Stimulated activated CD4-positive, alpha-beta T cell treated with anti-CD3 and anti-CD28 coated beads, Interleukin-4, amount 100 ng/mL, for 4 hours (primary cell): Measurements from ENCODE around the gene ZNHIT1.
"Not testable (repeated sequence)": the region's sequence is repeated elsewhere in the genome, so short reads cannot be mapped to it uniquely, and the experiment has no call there.

Experiments used
- DNase-seq, 2 experiments: peaks; one replicate each; pipeline ENCODE4 v3.0.0-alpha.2; 2020

The ZNHIT1 gene

DNA sequence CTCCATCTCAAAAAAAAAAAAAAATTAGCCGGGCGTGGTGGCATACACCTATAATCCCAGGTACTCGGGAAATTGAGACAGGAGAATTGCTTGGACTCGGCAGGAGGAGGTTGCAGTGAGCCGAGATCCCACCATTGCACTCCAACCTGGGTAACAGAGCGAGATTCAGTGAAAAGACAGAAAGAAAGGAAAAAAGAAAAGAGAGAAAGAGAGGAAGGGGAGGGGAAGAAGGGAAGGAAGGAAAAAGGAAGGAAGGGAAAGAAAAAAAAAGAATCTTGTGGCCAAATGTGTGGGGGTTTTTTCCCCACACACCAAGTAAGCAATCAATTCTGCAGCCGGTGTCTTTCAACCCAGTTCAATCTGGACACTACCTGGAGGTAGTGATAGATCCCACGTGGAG lies 28.9 kb upstream of the ZNHIT1 start:
- DNase-seq = no peak

DNA sequence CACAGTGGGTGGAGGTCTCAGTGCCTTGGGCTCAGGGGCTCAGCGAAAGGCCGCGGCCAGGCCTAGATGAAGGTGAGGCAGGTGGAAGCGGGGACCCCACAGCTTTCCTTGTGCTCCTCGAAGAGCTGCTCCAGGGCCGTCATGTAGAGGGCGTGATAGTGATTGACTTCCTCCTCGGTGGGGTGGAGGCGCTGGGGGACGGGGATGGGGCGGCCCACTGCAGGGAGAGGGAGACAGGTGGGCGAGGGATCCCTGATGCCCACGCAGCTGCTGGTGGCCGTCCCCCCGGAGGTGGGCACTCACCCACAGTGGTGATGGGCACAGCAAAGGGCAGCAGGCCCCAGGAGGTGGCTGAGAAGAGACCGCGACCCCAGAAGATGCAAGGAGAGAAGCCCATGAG lies 22.1 kb upstream of the ZNHIT1 start:
- no peak for DNase-seq

DNA sequence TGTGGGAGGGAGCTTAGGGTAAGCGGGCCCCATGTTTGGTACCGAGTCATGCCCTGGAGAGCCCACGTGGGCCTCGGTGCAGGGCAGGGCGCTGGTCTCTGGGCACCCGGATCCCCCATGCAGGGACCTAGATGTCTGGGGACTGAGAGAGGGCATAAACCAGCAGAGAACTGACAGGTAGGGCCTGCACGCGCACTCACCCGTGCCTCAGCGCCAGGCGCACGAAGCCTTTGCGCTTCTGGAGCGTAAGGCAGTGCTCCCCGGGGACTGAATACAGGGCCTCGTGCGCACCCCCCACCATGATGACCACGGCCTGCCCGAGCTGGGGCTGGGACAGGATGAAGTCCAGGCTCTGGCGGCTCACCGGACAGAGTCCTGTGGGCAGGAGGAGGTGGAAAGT lies 20.0 kb upstream of the ZNHIT1 start:
- DNase-seq = no peak

DNA sequence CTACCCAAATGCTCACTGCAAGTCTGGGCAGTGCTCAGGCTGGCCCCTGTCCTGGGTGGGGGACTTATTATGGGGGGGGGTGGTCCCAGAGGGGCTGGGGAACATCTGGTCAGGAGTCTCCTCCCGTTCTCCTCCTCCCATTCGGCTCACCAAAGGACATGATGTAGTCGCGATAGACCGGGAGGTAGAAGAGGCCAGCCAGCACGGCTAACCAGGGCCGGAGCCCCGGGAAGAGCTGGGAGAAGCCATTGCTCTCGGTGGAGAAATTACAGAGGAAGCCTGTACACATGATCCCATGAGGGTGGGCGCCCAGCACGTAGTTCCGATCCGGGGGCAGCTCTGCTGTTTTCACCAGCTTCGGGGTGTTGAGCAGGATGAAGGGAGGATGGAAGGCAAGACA lies 19.5 kb upstream of the ZNHIT1 start:
- DNase-seq = no peak

DNA sequence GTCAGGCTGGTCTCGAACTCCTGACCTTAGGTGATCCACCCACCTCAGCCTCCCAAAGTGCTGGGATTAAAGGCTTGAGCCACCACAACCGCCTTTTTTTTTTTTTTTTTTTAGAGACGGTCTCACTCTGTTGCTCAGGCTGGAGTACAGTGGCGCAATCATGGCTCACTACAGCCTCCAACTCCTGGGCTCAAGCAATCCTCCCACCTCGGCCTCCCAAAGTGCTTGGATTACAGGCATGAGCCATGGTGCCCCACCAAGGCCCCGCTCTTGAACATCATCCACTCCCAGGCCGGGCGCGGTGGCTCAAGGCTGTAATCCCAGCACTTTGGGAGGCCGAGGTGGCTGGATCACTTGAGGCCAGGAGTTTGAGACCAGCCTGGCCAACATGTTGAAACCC lies 18.4 kb upstream of the ZNHIT1 start:
- not testable (repeated sequence) for DNase-seq

DNA sequence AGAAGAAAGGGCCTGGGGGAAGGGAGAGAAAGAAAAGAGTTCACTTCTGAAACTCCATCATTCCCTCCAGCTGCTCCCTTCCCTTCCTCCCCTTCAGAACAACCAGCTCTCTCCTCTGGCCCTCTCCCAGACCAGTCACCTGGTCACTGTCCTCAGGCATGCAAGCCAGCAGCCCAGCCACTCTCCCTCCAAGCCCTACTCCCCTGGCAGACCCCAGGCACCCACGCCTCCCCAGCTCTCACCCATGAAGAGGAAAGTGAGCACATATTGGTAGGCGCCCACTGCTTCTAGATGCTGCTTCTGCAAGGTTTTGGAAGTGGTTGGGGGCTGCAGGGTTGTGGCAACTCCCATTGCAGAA lies 17.5 kb upstream of the ZNHIT1 start:
- no peak for DNase-seq

DNA sequence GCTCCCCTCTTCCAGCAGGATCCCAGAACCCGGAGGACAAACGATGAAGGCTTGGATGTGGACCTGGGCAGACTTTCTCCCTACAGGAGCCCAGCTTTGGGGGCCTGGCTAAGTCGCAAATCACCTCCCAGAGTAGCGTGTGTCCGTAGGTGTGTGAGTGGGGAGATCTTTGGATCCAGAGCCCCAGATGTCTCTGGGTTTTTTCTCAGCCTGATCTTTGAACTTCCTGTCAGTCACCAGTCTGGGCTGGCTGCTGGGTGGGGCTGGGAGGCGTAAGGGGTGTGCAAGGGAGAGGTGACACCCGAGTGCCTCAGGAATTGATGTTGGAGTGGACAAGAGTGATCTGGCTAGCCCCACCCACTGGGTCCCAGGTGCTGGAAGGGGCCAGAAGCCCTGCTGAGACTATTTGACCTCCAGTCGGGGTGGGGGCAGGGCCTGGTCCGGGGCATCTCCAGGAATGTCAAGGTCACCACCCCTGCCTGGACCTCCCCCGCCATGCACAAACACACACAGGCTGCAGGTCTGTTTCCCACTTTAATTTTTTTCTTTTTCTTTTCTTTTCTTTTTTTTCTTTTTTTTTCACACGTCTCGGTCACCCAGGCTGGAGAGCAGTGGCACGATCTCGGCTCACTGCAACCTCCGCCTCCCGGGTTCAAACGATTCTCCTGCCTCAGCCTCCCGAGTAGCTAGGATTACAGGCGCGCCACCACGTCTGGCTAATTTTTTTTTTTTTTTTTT lies 16.9 kb upstream of the ZNHIT1 start, which contains the start of gene MOGAT3:
Gene MOGAT3, minus strand, starts transcription at position 175 of the 738 bp plus-strand sequence. CDS start 182 bp downstream, outside the sequence.
- DNase-seq = no peak

DNA sequence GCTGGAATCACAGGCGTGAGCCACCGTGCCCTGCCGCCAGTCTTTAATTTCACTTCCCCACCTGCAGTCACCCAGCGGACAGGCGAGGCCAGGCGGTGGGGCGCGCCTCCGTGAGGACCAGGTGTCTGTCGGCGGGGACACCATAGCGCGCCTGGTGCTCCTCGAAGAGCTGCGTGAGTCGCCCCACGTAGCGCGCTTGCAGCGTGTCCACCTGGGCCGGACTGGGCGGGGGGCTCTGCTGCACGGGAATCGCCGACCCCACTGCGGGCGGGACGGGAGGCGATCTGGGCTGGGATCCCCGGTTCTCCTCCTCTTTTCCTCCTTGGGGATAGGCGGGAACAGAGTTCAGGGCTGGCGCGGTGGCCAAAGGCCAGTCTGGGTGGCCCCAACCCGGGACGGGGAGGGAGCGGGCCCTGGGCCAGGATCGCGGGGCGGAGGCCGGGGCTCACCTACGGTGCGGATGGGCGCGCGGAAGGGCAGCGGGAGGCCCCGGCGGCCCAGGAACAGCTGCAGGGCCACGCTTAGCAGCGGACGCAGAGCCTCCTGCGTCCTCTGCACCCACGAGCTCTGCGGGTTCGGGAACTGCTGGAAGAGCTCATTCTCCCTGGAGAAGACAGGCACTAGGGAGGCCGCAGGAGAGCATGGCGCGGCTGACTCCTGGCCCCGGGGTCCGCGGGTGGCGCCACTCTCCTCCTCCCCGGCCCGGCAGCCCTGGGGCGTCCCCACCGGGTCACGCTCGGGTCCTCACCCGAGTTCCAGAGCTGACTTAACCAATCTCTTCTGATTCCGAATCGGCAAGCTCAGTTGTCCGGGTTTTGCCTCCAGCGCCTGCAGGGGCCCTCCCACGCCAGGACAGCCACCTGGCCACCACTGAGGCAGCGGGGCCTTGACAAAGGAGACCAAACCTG lies 16.0 kb upstream of the ZNHIT1 start:
- no peak for DNase-seq

DNA sequence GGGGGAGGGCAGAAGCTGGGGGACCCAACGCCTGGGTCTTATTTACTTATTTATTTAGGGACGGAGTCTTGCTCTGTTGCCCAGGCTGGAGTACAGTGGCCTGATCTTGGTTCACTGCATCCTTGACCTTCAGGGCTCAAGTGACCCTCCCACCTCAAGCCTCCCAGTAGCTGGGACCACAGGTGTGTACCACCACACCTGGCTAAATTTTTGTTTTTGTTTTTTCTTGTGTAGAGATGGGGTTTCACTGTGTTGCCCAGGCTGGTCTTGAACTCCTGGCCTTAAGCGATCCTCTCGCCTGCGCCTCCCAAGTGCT lies 15.4 kb upstream of the ZNHIT1 start:
- DNase-seq = no peak

DNA sequence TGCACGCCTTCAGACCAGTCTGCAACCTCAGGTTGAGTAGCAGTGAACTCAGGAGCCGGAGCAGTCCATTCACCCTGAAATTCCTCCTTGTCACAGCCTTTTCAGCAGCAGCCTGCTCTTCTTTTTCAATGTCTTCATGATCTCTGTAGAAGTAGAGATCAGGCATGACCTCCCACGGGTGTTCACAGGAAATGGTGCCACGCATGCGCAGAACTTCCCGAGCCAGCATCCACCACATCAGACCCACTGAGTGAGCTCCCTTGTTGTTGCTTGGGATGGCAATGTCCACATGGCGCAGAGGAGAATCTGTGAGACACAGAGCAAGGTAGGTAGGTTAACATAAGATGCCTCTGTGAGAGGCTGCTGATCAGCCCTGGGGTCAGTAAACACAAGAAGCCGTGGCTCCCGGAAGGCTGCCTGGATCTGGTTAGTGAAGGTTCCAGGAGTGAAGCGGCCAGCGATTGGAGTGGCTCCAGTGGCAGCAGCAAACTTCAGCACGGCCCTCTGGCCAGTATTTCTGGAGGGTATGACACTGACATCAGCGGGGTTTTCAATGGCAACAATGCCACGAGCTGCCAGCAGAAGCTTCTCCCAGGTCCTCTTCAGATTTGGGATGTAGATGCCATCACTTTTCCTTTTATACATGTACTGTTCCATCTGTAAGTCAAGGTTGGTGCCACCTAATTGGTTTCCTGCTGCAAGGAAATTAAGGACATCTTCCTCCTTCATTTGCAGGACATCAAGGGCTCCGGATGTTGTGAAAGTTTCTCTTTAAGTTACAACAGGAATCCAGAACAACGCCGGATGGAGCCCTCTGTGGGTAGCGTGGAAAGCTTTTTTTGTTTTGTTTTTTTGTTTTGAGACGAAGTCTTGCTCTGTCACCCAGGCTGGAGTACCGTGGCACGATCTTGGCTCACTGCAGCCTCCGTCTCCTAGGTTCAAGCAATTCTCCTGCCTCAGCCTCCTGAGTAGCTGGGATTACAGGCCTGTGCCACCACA lies 13.9 kb upstream of the ZNHIT1 start:
- DNase-seq = peak in 1 of 2 experiments; percentile 36

DNA sequence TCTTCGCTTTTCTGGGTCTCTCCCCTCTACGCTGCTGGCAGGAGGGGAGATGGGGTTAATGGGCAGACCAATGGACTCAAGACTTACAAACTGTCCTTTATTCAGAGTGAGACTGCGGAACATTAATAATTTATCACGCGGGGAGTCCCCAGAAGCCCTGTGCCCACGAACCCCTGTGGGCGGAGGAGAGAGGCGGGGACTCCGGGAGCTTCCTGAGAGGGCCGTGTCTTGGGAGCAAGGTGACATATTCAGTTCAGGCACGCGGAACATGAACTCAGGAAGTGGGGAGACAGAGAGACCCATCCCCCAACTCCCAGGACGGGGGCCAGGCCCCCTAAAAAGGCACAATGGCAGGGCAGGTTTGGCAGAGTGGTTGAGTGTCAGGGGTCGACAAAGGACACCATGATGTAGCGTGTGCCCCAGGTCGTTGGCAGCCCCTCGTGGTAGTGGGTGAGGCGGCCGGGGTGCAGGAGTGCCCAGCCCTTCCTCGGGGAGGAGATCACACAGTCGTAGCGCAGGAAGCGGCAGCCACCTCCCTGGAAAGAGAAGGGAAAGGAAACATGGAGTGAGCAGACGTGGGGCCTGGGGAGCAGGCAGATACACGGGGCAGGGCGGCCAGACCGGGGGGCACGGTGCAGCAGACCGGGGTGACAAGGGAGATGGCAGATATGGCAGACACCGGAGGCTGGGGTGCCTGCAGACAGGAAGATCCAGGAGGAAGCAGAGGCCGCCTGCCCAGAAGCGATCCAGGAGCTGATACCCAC lies 11.9 kb upstream of the ZNHIT1 start:
- DNase-seq = no peak

DNA sequence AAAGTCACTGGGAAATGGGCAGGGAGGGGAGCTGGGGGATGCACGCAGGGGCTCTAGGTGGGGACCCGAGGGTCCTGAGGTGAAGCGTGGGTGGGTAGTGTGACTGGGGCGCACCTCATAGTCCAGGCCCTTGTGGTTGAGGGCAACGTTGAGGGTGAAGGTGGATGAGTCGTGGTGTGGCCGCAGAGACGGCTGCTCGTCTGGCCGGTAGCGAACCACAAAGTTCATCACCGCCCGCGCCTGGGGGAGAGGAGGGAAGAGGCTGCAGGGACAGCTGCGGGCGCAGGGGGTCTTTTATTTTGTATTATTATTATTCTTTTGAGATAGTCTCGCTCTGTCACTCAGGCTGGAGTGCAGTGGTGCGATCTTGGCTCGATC lies 11.3 kb upstream of the ZNHIT1 start:
- DNase-seq = no peak

DNA sequence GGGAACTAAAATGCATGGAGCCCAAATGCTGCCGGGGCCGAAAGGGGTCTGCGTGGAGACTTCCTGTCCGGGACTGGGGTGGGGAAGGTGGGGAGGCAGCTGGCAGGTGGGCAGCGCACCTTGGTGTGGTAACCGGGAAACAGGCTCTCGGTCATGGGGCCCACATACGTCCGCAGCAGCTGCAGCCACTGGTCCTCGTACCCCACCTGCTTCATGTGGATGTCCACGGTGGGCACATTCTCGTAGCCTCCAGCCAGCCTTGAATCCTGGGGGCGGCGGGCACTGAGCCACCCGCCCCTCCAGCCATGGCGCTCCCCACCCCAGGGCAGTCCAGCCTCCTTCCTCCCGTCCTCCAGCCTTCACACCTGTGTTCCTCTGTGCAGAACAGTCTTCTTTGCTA lies 10.5 kb upstream of the ZNHIT1 start:
- no peak for DNase-seq

DNA sequence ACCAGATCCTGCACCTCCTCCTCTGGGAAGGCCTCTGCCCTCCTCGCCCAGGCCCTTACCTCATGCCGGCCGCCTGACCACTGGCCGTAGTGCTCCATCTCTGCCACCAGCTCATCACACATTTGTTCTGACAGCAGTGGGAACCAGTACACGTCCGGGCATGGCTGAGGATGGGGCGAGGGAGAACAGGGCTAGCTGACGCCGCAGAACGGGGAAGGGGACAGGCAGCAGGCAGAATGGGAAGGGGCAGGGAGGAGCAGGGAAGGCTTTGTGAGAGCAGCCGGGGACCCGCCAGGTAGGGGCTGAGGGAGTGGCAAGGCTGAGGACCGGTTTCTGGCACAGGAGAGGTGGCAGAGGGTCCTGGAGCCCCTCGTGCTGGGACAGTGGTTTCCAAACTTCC lies 9.2 kb upstream of the ZNHIT1 start:
- no peak for DNase-seq

DNA sequence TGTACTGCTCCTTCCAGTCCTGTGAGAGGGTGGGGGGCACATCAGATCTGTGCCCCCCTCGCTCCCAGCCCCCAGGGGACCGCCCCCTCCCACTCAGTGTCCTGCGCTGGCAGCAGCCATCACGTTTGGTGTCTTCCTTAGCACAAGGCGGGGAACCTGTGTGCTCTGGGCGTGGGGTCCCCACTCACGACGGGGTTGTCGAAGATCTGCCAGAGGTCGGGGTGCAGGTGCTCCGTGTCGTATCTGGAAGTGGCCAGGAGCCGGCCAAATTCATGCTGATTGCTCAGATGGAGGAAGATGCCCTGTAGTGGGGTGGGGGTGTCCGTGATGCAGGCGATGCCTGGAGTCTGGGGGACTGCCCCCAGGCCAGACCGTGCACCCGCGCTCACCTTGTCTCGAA lies 7.8 kb upstream of the ZNHIT1 start:
- no peak for DNase-seq

DNA sequence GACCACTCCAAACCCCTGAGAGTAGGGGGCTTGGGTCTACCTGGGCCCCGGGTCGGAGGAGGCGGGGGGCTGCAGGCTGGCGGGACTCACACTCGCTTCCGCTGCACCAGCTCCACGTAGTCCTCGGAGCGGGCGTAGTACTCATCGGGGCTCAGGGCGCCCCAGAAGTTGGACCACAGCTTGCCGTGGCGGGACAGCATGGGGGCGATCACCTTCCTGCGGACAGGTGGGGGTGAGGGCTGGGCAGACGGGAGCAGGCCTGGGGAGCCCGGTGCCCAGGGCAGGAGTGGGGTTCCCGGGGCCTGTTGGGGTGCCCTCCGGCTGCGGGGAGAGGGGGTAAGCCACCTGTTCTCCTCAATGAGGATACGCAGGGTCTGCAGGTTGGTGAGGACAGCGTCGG lies 6.5 kb upstream of the ZNHIT1 start:
- no peak for DNase-seq

DNA sequence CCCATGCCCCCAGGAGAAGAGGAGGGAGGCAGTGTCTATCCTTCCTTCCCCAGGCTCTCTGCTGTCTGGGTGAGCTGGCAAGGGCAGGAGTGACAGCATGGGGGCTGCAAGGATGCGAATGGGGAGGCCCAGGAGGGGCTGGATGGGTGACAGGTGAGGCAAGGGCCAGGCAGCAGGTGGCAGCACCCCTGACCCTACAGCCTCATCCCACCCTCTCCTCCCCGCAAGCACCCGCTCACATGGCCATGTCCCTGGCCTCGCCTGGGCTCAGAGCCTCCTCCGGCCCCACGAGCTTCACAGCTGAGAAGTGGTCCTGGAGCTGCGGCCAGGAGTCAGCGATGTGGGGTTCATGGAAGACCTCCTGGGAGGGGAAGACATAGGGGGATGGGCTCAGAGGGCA lies 6.0 kb upstream of the ZNHIT1 start:
- DNase-seq = no peak

DNA sequence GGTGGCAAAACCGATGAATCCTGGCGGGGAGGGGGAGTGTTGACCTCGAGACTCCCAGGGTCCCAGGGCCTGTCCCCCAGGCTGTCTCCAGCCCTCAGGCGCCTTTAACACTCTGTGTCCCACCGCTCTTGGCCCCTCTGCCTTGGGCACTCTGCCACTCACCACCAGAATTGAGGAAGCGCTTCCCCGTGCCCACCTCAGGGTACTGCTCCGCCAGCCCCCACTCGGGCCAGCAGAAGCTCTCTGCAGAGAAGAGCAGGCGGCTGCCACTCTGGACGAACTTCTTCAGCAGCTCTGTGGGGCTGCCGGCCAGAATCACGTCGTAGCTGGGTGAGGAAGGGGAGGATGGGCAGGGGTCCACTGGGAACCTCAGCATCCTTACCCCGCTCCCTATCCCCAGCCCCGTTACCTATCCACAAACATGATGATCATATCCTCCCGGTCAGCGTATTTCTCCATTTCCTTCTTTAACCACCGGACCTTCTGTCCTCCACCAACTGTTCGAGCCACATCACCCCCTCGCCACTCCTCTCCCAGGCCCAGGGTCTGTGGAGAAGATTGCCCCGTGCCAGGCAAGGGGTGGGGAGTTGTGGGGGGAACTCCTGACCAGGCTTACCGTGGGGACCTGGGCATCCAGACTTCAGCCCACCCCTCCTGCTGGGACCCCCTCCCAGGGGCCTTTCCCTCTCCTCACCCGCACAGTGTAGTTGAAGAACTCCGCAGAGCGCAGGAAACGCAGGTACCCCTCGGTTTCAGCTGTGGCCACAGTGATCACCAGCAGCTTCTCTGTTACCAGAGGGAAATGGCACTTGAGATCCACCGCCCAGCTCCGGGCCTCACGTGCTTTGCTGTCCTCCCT lies 1.7 kb upstream of the ZNHIT1 start:
- DNase-seq = no peak

DNA sequence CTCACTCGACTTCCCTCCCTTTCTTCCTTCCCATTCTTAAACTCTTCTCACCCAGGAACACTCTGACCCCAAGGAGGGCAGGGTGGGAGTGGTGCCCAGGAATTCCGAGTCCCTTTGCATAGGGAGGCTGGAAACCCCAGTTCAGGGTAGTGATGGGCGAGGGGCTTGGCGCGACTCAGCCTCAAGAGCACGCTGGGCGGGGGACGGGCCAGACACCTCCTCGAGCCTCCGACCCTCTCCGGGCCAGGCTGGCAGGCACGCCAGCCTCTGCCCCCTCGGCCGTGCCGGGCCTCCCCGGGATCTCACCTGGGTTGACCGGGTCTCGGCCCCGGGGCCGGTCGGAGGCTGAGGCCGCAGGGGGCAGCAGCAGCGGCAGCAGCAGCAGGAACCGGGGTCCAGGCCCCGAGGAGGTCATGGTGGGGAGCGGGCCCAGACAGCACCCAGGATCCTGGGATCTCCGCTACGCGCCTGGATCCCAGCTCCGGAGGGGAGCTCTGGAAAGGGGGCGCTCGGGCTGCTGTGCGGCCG lies 1.0 kb upstream of the ZNHIT1 start:
- no peak for DNase-seq

DNA sequence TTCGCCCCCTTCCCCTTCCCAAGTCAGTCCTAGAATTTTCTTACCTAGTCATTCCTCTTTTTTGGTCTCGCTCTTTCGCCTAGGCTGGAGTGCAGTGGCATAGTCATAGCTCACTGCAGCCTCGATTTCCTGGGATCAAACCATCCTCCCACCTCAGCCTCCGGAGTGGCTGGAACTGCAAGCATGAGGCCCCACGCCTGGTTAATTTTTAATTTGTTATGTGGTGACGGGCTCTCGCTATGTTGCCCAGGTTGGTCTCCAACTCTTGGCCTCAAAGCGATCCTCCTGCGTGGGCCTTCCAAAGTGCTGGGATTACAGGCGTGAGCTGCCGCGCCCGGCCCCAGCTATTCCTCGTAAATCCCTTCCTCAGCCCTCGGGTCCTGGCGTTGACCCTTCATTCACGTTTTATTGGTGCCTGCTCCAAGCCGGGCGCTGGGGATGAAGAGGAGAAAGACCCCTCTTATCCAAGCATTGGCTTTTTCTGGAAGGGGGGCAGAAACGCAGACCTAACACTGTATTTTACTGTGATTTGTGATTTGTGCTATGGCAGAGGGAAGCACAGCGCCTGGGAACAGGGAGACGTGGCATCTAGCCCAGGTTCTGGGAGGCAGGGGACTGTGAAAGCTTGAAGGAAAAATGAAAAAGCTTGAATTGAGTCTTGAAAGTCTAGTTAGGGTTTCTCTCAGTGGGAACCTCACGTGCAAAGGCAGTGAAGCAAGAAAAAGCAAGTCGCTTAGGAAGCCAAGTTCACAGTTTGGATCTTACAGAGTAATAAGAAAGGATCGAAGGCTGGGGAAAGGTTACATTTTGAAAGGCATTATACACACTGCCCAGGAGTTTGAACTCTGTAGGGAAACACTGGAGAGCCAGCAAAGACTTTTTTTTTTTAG lies 516 bp downstream of the ZNHIT1 start:
- DNase-seq = no peak
